CD4-positive, alpha-beta T cell (primary cell): Measurements from ENCODE around the gene CCR6. TPM values are rescaled to one million over a fixed set of nuclear protein-coding genes. Genes with fewer than 3 reads are reported as not detected.

Source experiments
- ATAC-seq: fragments of 200-7000 bp; cut with Tn5 transposase; one replicate; pipeline ENCODE4 v1.10.0; 2022; ENCODE audit warnings: mild to moderate bottlenecking; ENCODE audit not compliant: poor library complexity
- CTCF ChIA-PET: fragments of 350-600 bp; sonication (Branson Sonifier 250); formaldehyde crosslinking; loops from one replicate; lab custom pipeline; 2021; ENCODE audit warnings: antibody characterized with exemption, inconsistent platforms; lab: Charles Lee
- POLR2A ChIA-PET: fragments of 350-600 bp; sonication (Branson Sonifier 250); formaldehyde crosslinking; loops from one replicate; lab custom pipeline; 2021; ENCODE audit warnings: antibody characterized with exemption, inconsistent platforms; lab: Charles Lee
- DNase-seq, 14 experiments: peaks; one replicate each; pipeline ENCODE4 v3.0.0-alpha.2; 2013 to 2020; ENCODE audit warnings: mixed read lengths in 2 of 14
- H3K27ac ChIP-seq, 2 donors: one replicate each; pipeline versions ENCODE4 v1.5.1 to v1.7.0; 2013; ENCODE audit warnings: low read length in 2 of 2, low read depth in 1 of 2, mild to moderate bottlenecking in 1 of 2
- H3K27me3 ChIP-seq, 2 experiments: 1 replicate in 1 of 2; 2 replicates in 1 of 2; pipeline versions ENCODE4 v1.6.1 to v1.7.0; 2013; ENCODE audit warnings: low read length in 2 of 2, control low read depth in 1 of 2, mild to moderate bottlenecking in 1 of 2, moderate library complexity in 1 of 2; ENCODE audit not compliant: insufficient read depth in 2 of 2, control insufficient read depth in 1 of 2
- H3K36me3 ChIP-seq: one replicate; pipeline ENCODE4 v1.6.1; 2013; ENCODE audit warnings: low read length, control low read depth; ENCODE audit not compliant: insufficient read depth
- H3K4me1 ChIP-seq: one replicate; pipeline ENCODE4 v1.6.1; 2013; ENCODE audit warnings: low read length, control low read depth; ENCODE audit not compliant: insufficient read depth
- H3K4me3 ChIP-seq: one replicate; pipeline ENCODE4 v1.5.1; 2013; ENCODE audit warnings: mild to moderate bottlenecking, low read length, moderate library complexity
- H3K9me3 ChIP-seq, 2 experiments: 1 replicate in 1 of 2; 2 replicates in 1 of 2; pipeline versions ENCODE4 v1.6.1 to v1.7.0; 2013; ENCODE audit warnings: low read length in 2 of 2, mild to moderate bottlenecking in 2 of 2, control low read depth in 1 of 2, moderate library complexity in 1 of 2; ENCODE audit not compliant: control insufficient read depth in 1 of 2, insufficient read depth in 1 of 2
- H3K27ac Mint-ChIP-seq: one replicate; pipeline ENCODE4 v1.8.0; 2020; ENCODE audit warnings: mixed read lengths
- H3K27me3 Mint-ChIP-seq: one replicate; pipeline ENCODE4 v1.8.0; 2021; ENCODE audit warnings: mixed read lengths
- H3K36me3 Mint-ChIP-seq: one replicate; pipeline ENCODE4 v1.8.0; 2021; ENCODE audit warnings: low read depth, mixed read lengths
- H3K4me1 Mint-ChIP-seq: one replicate; pipeline ENCODE4 v1.8.0; 2021; ENCODE audit warnings: low read depth, mixed read lengths
- H3K4me3 Mint-ChIP-seq: one replicate; pipeline ENCODE4 v1.8.0; 2020; ENCODE audit warnings: mild to moderate bottlenecking, mixed read lengths
- H3K9me3 Mint-ChIP-seq: one replicate; pipeline ENCODE4 v1.8.0; 2020; ENCODE audit warnings: mixed read lengths
- intact Hi-C, 2 experiments: fragments of 100-400 bp; cut with DNase I in 1 of 2; cut with micrococcal nuclease in 1 of 2; formaldehyde crosslinking; loops; one replicate each; pipeline versions ENCODE4 v1.15.1 to v1.9.0; 2023 to 2025; cut with DNase I, micrococcal nuclease
- polyA plus RNA-seq, 2 donors: library from polyadenylated mRNA; unstranded; fragments of 120-200 nt; gene quantifications; one replicate each; pipeline ENCODE4 v1.2.1, GENCODE V29; 2013
- total RNA-seq, 174 experiments: library from RNA in 2 of 174; stranded (reverse) in 2 of 174; gene quantifications; one replicate each; pipeline ENCODE4 v1.2.3 and lab custom pipeline; 2021 to 2026
- TF ChIP-seq, protein P1 (sequence below): fragments of 200-600 bp; IDR thresholded peaks from one replicate; pipeline ENCODE4 v1.8.0; 2022; ENCODE audit warnings: antibody characterized with exemption, mild to moderate bottlenecking

The CCR6 gene
- total RNA-seq (10 to 100 TPM; 13.6 to 15.9 TPM), total RNA-seq (lab: John Stamatoyannopoulos, UW) (0.06 to 10.2 (median 1.6) reads per million in 172 experiments)
- polyA plus RNA-seq (2013, experiment 1 of 2), result 19.0 TPM
- polyA plus RNA-seq (2013, experiment 2 of 2), result 22.2 TPM

DNA sequence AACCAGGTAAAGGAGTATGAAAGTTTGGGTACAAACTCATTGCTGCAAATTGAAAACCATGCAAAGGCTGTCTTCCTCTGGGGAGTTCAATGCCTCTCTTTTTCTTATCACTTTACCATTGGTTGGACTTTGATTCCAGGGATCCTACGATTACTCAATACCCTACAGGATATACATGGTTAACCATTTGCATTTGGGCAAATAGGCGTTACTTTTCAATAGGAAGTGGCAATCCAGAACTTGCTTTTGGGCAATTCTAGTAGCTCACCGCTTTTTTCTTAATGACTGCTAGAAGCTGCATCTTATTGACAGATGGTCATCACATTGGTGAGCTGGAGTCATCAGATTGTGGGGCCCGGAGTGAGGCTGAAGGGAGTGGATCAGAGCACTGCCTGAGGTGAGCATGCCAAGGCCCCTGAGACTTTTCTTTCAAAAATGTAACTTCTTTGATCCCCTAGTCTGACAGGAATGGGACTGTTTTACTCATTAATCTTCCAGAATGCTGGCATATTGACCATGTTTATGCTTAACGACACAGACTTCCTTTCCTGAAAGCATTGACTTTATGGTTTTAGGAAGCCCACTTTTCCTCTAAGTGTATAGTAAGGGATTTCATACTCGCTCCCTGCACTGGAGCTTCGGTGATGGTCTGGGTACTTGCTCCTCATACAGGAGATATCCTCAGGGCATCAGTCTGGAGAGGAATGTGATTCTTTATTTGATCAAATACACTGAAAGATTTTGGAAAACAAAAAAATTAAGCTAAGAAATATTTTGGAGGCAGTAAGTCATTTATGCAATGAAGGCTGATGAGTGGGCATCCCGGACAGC is at the start of gene CCR6:
Gene CCR6 (plus strand): TSS at position 270 of the 831 bp plus-strand sequence. CDS start 13,039 bp downstream, outside the sequence.
- Mint-ChIP-seq H3K27ac (peak within 1 kb of the TSS; percentile 95), H3K27me3 (no peaks in the 10 kb centered on the region), H3K4me3 (peak within 1 kb of the TSS; percentile 43), H3K36me3 (no peaks in the 10 kb centered on the region), H3K9me3 (no peaks in the 10 kb centered on the region), H3K4me1 (peaks cover 59% of the 10 kb centered on the region)
- Histone ChIP-seq H3K9me3 (peaks cover 0 to 4% of the 10 kb centered on the region in 2 experiments), H3K27me3 (no peaks in the 10 kb centered on the region), H3K4me1 (peaks cover 78% of the 10 kb centered on the region), H3K27ac (peak within 1 kb of the TSS; percentile 5 to 73), H3K36me3 (peaks cover 24% of the 10 kb centered on the region), H3K4me3 (peak within 1 kb of the TSS; percentile 31)
- no peak for ATAC-seq
- TF ChIP-seq, protein P1, sequence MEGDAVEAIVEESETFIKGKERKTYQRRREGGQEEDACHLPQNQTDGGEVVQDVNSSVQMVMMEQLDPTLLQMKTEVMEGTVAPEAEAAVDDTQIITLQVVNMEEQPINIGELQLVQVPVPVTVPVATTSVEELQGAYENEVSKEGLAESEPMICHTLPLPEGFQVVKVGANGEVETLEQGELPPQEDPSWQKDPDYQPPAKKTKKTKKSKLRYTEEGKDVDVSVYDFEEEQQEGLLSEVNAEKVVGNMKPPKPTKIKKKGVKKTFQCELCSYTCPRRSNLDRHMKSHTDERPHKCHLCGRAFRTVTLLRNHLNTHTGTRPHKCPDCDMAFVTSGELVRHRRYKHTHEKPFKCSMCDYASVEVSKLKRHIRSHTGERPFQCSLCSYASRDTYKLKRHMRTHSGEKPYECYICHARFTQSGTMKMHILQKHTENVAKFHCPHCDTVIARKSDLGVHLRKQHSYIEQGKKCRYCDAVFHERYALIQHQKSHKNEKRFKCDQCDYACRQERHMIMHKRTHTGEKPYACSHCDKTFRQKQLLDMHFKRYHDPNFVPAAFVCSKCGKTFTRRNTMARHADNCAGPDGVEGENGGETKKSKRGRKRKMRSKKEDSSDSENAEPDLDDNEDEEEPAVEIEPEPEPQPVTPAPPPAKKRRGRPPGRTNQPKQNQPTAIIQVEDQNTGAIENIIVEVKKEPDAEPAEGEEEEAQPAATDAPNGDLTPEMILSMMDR, result no peak
- ChIA-PET CTCF (interaction anchor here (0.8 to 1.7 kb wide), 4 partner anchors 9 to 19 kb away, joined by 3 to 7 read pairs (median 3); no protein-coding TSS in a partner anchor), POLR2A (interaction anchor here (0.7 to 2.3 kb wide), 6 partner anchors 16 to 76 kb away, joined by 3 to 7 read pairs (median 4); no protein-coding TSS in a partner anchor)
- intact Hi-C loops, result loop anchor here in 1 of 2 experiments (5.0 kb wide), 1 partner anchor 126 kb away; the partner anchor contains the start of gene CEP43
- no peak for DNase-seq

- TF ChIP-seq, protein P1, result no peak
- Histone ChIP-seq H3K36me3 (no peaks in the 10 kb centered on the region), H3K4me1 (peaks cover 4% of the 10 kb centered on the region), H3K9me3 (no peaks in the 10 kb centered on the region), H3K27ac (no peak overlapping the region), H3K4me3 (no peak overlapping the region), H3K27me3 (peaks cover 0 to 3% of the 10 kb centered on the region in 2 experiments)
- H3K27me3 Mint-ChIP-seq, result no peaks in the 10 kb centered on the region
- H3K4me3 Mint-ChIP-seq, result no peak overlapping the region
- no peak overlapping the region for H3K27ac Mint-ChIP-seq
- no peaks in the 10 kb centered on the region for H3K36me3 Mint-ChIP-seq
- peaks cover 6% of the 10 kb centered on the region for H3K9me3 Mint-ChIP-seq
- DNase-seq (no peak), ATAC-seq (no peak)
- ChIA-PET POLR2A (no interaction called here), CTCF (no interaction called here)
- intact Hi-C loops, result no loop called here
- H3K4me1 Mint-ChIP-seq, result peaks cover 13% of the 10 kb centered on the region
Measured at GRCh38 chr6:167073679-167074274, 49.1 kb upstream of the CCR6 start.

GRCh38 chr6:167077241-167077932 is 45.5 kb upstream of the CCR6 start:
- Mint-ChIP-seq H3K36me3 (no peaks in the 10 kb centered on the region), H3K4me1 (peaks cover 30% of the 10 kb centered on the region), H3K27me3 (no peaks in the 10 kb centered on the region), H3K4me3 (no peak overlapping the region), H3K9me3 (peaks cover 3% of the 10 kb centered on the region), H3K27ac (no peak overlapping the region)
- ATAC-seq (no peak), DNase-seq (no peak)
- H3K27ac ChIP-seq, result no peak overlapping the region
- TF ChIP-seq, protein P1, result no peak
- intact Hi-C loops, result no loop called here
- H3K4me3 ChIP-seq, result no peak overlapping the region
- ChIA-PET POLR2A (no interaction called here), CTCF (no interaction called here)
- H3K9me3 ChIP-seq, result no peaks in the 10 kb centered on the region
- H3K27me3 ChIP-seq, result peaks cover 0 to 3% of the 10 kb centered on the region in 2 experiments
- H3K36me3 ChIP-seq, result no peaks in the 10 kb centered on the region
- H3K4me1 ChIP-seq, result peaks cover 17% of the 10 kb centered on the region
